GM13976 (cell line): Measurements from ENCODE around the gene CDH23.

ENCODE experiments used
- DNase-seq: peaks from one replicate; pipeline ENCODE4 v3.0.0; 2012; ENCODE audit warnings: low spot score
- CTCF ChIP-seq: IDR thresholded peaks from 2 replicates; pipeline ENCODE4 v1.5.1; 2012; ENCODE audit warnings: borderline replicate concordance, mild to moderate bottlenecking; ENCODE audit not compliant: insufficient read depth; ENCODE audit errors: extremely low read depth, missing control alignments, control extremely low read depth
- in situ Hi-C: fragments of 300-500 bp; cut with MboI; formaldehyde crosslinking; loops from one replicate; pipeline ENCODE4 v1.12.0; 2022; ENCODE audit warnings: low sequenced_read_pairs, mixed read lengths, inconsistent platforms; ENCODE audit not compliant: unreplicated experiment

Gene CDH23

DNA sequence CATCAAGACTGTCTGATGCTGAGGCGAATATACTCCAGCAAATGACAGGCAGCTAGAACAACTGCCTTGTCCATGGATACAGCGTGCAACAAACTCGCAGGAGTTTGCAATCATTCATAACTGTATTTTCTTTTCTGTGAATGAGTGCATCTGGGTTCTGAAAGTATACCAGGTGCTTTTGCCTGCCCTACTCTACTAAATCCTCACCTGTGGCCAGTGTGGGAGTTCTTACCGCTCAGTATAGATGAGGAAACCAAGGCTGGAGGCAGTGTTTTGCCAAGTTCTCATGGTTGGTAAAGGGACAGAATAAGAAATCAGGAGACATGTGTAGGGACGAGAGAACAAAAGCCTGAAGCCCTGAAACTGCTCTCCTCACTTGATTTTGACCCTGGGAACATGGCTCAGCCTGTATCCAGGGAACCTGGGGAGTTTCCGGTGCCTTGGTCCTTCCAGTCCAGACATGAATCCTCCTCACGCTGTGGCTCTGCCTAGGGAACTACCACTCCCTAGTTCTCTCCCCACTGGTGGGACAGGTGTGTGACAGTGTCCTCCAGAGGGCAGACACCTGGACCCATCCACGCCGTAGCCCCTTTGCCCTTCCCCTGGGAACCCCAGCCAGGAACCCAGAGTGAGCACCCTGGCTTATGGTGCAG, 142.0 kb downstream of the CDH23 start:
- in situ Hi-C loops = no loop called here

DNA sequence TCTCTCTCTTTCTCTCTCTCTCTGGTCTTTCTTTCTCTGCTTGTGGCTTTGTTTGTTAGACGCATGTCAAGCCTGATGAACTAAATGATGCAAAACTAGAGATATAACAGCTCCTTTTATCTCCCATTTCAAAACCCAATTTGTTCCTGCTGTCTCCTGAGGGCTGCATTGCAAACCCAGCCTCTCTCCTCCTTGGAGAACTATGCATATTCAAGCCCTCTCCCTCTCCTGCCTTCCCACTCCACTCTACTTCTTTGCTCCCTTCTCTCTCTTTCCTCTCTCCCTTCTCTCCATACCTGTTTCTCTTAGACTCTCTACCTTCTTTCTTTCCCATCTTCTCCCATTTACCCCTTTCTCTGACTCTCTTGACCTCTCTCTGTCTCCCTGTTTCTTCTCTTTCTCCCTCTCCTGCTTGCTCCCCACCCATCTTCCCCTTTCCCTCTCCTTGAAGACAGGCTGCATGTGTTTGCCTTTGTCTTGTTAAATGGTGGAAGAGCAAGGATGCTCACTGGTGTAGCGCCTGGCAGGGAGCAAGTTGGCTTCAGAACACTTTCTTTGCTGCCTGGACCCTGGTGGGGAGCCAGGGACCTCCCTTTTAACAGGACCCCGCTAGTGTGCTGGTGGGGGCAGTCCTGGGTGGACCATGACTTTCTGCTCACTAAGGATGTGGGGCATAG, 142.9 kb downstream of the CDH23 start:
- DNase-seq = no peak
- no peak for TF ChIP-seq CTCF
- in situ Hi-C loops = no loop called here

More for the DNA sequence above, 142.0 kb downstream of the CDH23 start:
- no peak for DNase-seq
- TF ChIP-seq CTCF = no peak

- no peak for TF ChIP-seq CTCF
- DNase-seq = no peak
- in situ Hi-C loops = no loop called here
These were observed 145.8 kb downstream of the CDH23 start for GRCh38 chr10:71542478-71542877.

- in situ Hi-C loops = no loop called here
These were observed 147.0 kb downstream of the CDH23 start for GRCh38 chr10:71543608-71544170.

DNA sequence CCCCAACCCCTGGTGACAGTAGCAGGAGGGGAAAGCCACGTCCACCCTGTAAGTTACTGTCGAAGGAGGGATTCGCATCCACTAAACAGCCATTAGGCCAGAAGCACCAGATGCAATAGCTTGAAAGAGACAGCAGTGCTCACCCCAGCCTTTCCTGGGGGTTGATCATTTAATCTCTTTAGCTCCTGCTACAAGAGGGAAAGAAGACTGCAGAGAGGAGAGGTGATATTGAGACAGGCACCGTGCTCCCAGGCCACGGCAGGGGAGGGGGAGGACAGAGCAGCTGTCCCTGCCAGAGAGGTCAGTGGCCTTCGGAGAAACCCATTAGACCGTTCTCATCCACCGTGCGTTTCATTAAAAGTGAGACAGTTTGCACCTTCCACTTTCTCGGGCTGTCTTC, 148.3 kb downstream of the CDH23 start:
- in situ Hi-C loops = no loop called here
- DNase-seq = no peak
- TF ChIP-seq CTCF = no peak

More at GRCh38 chr10:71543608-71544170, 147.0 kb downstream of the CDH23 start:
- no peak for TF ChIP-seq CTCF
- DNase-seq = no peak

- DNase-seq = no peak
- no peak for TF ChIP-seq CTCF
These were observed 149.5 kb downstream of the CDH23 start for GRCh38 chr10:71546220-71546619.

DNA sequence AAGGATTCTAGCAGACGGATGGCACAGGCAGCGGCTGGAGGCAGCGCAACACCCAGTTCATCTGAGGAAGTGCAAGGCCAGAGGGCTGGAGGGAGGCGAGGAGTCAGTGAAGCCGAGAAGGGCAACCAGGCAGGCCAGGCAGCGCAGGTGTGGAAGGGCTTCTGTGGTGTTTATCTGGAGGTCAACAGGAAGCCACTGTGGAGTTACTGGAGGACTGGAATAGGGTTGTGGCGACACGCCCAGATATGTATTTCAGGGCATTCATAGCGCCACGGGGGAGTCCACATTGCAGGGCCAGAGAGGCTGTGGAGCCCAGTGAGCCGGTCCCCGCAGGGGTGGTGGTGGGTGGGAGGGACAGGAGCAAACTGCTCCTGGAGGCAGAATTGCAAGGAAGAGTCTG, 150.6 kb downstream of the CDH23 start:
- DNase-seq = no peak
- no peak for TF ChIP-seq CTCF
- in situ Hi-C loops = no loop called here

More at GRCh38 chr10:71546220-71546619, 149.5 kb downstream of the CDH23 start:
- in situ Hi-C loops = no loop called here
